Uterus (tissue), 2 donors: Measurements from ENCODE around the gene ADD3.

Source experiments
- CTCF ChIP-seq, 4 experiments: fragments of 200-600 bp in 2 of 4; fragments of 450-650 bp in 2 of 4; sonication (generic) in 2 of 4; IDR thresholded peaks; one replicate each; pipeline ENCODE4 v1.5.1; 2016 to 2019; ENCODE audit warnings: antibody characterized with exemption in 4 of 4, mild to moderate bottlenecking in 2 of 4, moderate library complexity in 1 of 4
- POLR2A ChIP-seq, 2 donors: fragments of 450-650 bp; IDR thresholded peaks; one replicate each; pipeline ENCODE4 v1.6.1; 2016; ENCODE audit warnings: antibody characterized with exemption in 2 of 2, mild to moderate bottlenecking in 1 of 2, moderate library complexity in 1 of 2

DNA sequence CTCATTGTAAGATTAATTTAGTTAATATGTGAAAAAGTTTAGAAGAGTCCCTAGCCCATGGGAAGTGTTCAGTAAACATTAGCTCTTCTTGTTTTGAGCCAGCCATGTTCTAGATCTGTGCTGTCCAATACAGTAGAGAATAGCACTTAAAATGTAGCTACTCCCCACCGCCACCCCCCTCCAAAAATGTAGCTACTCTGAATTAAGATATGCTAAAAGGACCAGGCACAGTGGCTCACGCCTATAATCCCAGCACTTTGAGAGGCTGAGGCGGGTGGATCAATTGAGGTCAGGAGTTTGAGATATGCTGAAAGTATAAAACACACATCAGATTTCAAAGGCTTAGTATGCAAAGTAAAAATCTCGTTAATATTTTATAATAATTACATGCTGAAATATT is 152.3 kb downstream of the ADD3 start:
- TF ChIP-seq CTCF (IDR thresholded peaks at IDR 0.05) (no peak), POLR2A (IDR thresholded peaks at IDR 0.05) (no peak)
